Non-pigmented ciliary epithelial cell (primary cell): ENCODE results near the gene TMEM125.

Experiments
- DNase-seq: peaks from one replicate; pipeline ENCODE4 v3.0.0-alpha.2; 2010; ENCODE audit warnings: low read depth

The TMEM125 gene

GRCh38 chr1:43274804-43275180 is 5.0 kb downstream of the TMEM125 start:
- no peak for DNase-seq

- no peak for DNase-seq
Observed at GRCh38 chr1:43275826-43276620, 6.2 kb downstream of the TMEM125 start.

GRCh38 chr1:43276673-43277072 is 6.9 kb downstream of the TMEM125 start:
- no peak for DNase-seq

- no peak for DNase-seq
Observed at GRCh38 chr1:43277116-43277876, 7.5 kb downstream of the TMEM125 start.

- DNase-seq, result no peak
Observed at GRCh38 chr1:43279161-43279560, 9.4 kb downstream of the TMEM125 start.

GRCh38 chr1:43279666-43280065 is 9.9 kb downstream of the TMEM125 start:
- no peak for DNase-seq

GRCh38 chr1:43280692-43281091 is 10.9 kb downstream of the TMEM125 start:
- DNase-seq, result no peak

- no peak for DNase-seq
Observed at GRCh38 chr1:43282220-43283195, 12.7 kb downstream of the TMEM125 start.

GRCh38 chr1:43284065-43284464 is 14.3 kb downstream of the TMEM125 start:
- no peak for DNase-seq

- DNase-seq, result no peak
Observed at GRCh38 chr1:43284546-43285110, 14.8 kb downstream of the TMEM125 start.

GRCh38 chr1:43285269-43285990 is 15.6 kb downstream of the TMEM125 start, which contains the start of gene C1orf210:
Gene C1orf210, minus strand, starts transcription at chr1:43285581. Its CDS starts 2,311 bp downstream, at chr1:43283270.
- DNase-seq, result no peak

GRCh38 chr1:43286115-43286514 is 16.3 kb downstream of the TMEM125 start:
- DNase-seq, result no peak

GRCh38 chr1:43286533-43286932 is 16.8 kb downstream of the TMEM125 start:
- DNase-seq, result no peak

GRCh38 chr1:43288058-43288784 is 18.4 kb downstream of the TMEM125 start:
- DNase-seq, result no peak

GRCh38 chr1:43288785-43289706 is 19.3 kb downstream of the TMEM125 start:
- DNase-seq, result no peak

- DNase-seq, result no peak
Observed at GRCh38 chr1:43292216-43292615, 22.4 kb downstream of the TMEM125 start.

- DNase-seq, result no peak
Observed at GRCh38 chr1:43292679-43293078, 22.9 kb downstream of the TMEM125 start.

GRCh38 chr1:43293176-43293575 is 23.4 kb downstream of the TMEM125 start:
- DNase-seq, result no peak
